ENCODE results near the gene NMBR. TPM values are rescaled to one million over a fixed set of nuclear protein-coding genes. Genes with fewer than 3 reads are reported as not detected.
"Not testable (repeated sequence)": the region's sequence is repeated elsewhere in the genome, so short reads cannot be mapped to it uniquely, and the experiment has no call there.

Gene NMBR
- total RNA-seq, 2 donors from 2014 or later: 0.49 TPM; not detected in 1

DNA sequence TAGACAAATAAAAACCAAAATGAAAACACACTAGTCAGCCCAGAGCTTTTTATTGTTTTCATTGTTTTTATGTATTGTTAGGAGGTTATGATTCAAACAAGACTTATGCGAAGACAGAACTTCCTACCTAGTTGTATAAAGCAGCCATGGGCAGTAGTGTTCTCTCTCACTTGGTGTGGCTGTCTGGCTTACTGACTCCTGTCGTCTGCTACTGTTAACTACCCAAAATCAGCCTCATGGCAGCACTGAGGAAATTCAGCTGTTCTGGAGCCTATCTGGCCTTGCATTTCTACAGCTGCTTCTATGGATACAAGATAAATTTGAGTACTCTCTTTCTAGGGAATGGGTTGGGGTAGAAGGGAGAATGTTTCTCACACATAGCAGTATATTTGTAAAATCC, 20.6 kb upstream of the NMBR start:
- Histone ChIP-seq H3K27me3 (replicated peaks; ENCODE audit: insufficient read depth) (no peaks in the 10 kb centered on the region), H3K9me3 (no peaks in the 10 kb centered on the region), H3K4me3 (no peak overlapping the region), H3K36me3 (no peaks in the 10 kb centered on the region), H3K4me1 (ENCODE audit: control insufficient read depth in 1 of 2, low read depth in 2 of 2) (peaks cover 7 to 15% of the 10 kb centered on the region in 2 donors), H3K27ac (no peak overlapping the region)
- no peak for TF ChIP-seq CTCF (IDR thresholded peaks at IDR 0.05)
- DNase-seq (ENCODE audit: low spot score): no peak
- no peak for ATAC-seq (ENCODE audit: insufficient number of reproducible peaks, low FRiP score, low read depth)

- ATAC-seq (ENCODE audit: insufficient number of reproducible peaks, low FRiP score, low read depth) (no peak), DNase-seq (ENCODE audit: low spot score) (no peak)
- Histone ChIP-seq H3K27ac (no peak overlapping the region), H3K4me1 (ENCODE audit: control insufficient read depth in 1 of 2, low read depth in 2 of 2) (peaks cover 11 to 20% of the 10 kb centered on the region in 2 donors), H3K9me3 (no peaks in the 10 kb centered on the region), H3K27me3 (replicated peaks; ENCODE audit: insufficient read depth) (no peaks in the 10 kb centered on the region), H3K4me3 (no peak overlapping the region), H3K36me3 (no peaks in the 10 kb centered on the region)
- TF ChIP-seq CTCF (IDR thresholded peaks at IDR 0.05): no peak
Observed at GRCh38 chr6:142167071-142167470, 20.1 kb upstream of the NMBR start.

DNA sequence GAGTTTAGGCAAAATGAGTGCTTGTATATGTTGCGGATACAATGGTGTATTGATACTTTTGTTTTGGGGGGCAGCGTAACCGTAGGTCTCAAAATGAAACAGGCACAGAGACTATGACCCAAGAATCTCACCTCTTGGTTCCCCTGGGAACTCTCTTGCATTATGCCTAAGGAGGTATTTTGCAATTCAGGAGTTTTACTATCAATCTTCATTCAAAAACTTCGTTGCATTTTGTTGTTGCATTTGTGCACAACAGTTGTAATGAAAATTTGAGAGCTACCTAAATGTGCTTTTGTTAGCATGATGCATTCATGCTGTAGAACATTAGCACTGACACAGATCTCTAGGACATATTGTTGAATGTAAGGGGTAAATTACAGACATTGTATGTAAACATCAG, 18.3 kb upstream of the NMBR start:
- H3K4me1 ChIP-seq (ENCODE audit: control insufficient read depth in 1 of 2, low read depth in 2 of 2): peaks cover 16 to 29% of the 10 kb centered on the region in 2 donors
- no peak for ATAC-seq (ENCODE audit: insufficient number of reproducible peaks, low FRiP score, low read depth)
- H3K27me3 ChIP-seq (replicated peaks; ENCODE audit: insufficient read depth): no peaks in the 10 kb centered on the region

GRCh38 chr6:142162780-142163179, 15.9 kb upstream of the NMBR start:
- no peak for TF ChIP-seq CTCF (IDR thresholded peaks at IDR 0.05)
- Histone ChIP-seq H3K27ac (no peak overlapping the region), H3K4me3 (no peak overlapping the region), H3K36me3 (no peaks in the 10 kb centered on the region), H3K9me3 (no peaks in the 10 kb centered on the region), H3K27me3 (replicated peaks; ENCODE audit: insufficient read depth) (no peaks in the 10 kb centered on the region), H3K4me1 (ENCODE audit: control insufficient read depth in 1 of 2, low read depth in 2 of 2) (peaks cover 16 to 29% of the 10 kb centered on the region in 2 donors)
- ATAC-seq (ENCODE audit: insufficient number of reproducible peaks, low FRiP score, low read depth): no peak
- DNase-seq (ENCODE audit: low spot score): no peak

More for the DNA sequence above, 18.3 kb upstream of the NMBR start:
- Histone ChIP-seq H3K27ac (no peak overlapping the region), H3K36me3 (no peaks in the 10 kb centered on the region), H3K4me3 (no peak overlapping the region), H3K9me3 (no peaks in the 10 kb centered on the region)
- no peak for TF ChIP-seq CTCF (IDR thresholded peaks at IDR 0.05)
- DNase-seq (ENCODE audit: low spot score): no peak

DNA sequence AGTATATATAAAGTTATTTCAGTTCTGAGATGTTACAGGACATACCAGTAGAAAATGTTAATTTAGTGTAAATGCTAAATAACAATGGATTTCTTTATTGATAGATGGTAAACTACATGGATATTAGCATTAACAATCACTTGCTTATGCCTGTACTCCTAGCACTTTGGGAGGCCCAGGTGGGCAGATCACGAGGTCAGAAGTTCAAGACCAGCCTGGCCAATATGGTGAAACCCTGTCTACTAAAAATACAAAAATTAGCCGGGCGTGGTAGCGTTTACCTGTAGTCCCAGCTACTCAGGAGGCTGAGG, 9.8 kb upstream of the NMBR start:
- H3K27me3 ChIP-seq (replicated peaks; ENCODE audit: insufficient read depth); ATAC-seq (ENCODE audit: insufficient number of reproducible peaks, low FRiP score, low read depth); H3K9me3 ChIP-seq; DNase-seq (ENCODE audit: low spot score); H3K27ac ChIP-seq; H3K4me3 ChIP-seq; H3K36me3 ChIP-seq; H3K4me1 ChIP-seq (ENCODE audit: control insufficient read depth in 1 of 2, low read depth in 2 of 2): not testable (repeated sequence)

Measured in thoracic aorta (tissue), 2 donors.